ENCODE results near the gene CEP41. TPM values are rescaled to one million over a fixed set of nuclear protein-coding genes. Genes with fewer than 3 reads are reported as not detected.
"Not testable (repeated sequence)": the region's sequence is repeated elsewhere in the genome, so short reads cannot be mapped to it uniquely, and the experiment has no call there.

Gene CEP41
- total RNA-seq, 1 donor from 2014 or later: 14.2 TPM

GRCh38 chr7:130461272-130461671, 20.5 kb upstream of the CEP41 start:
- no peak for DNase-seq

GRCh38 chr7:130458257-130458656, 17.4 kb upstream of the CEP41 start:
- no peak for DNase-seq

- DNase-seq: no peak
These were observed 14.1 kb upstream of the CEP41 start for GRCh38 chr7:130454959-130455358.

GRCh38 chr7:130452951-130453350, 12.1 kb upstream of the CEP41 start:
- DNase-seq: no peak

- DNase-seq: not testable (repeated sequence)
These were observed 10.5 kb upstream of the CEP41 start for GRCh38 chr7:130451344-130451743.

GRCh38 chr7:130446259-130446658, 5.4 kb upstream of the CEP41 start:
- DNase-seq: no peak

GRCh38 chr7:130444751-130445407, 4.1 kb upstream of the CEP41 start:
- DNase-seq: no peak

GRCh38 chr7:130444234-130444633, 3.4 kb upstream of the CEP41 start:
- DNase-seq: no peak

- DNase-seq: no peak
These were observed 1.8 kb upstream of the CEP41 start for GRCh38 chr7:130442601-130443000.

GRCh38 chr7:130441408-130441869, 623 bp upstream of the CEP41 start:
- no peak for DNase-seq

- DNase-seq: no peak
These were observed 4.6 kb downstream of the CEP41 start for GRCh38 chr7:130436253-130436652.

GRCh38 chr7:130435311-130435854, 5.4 kb downstream of the CEP41 start:
- DNase-seq: no peak

- DNase-seq: no peak
These were observed 7.5 kb downstream of the CEP41 start for GRCh38 chr7:130433301-130433700.

GRCh38 chr7:130432886-130433285, 7.9 kb downstream of the CEP41 start:
- DNase-seq: no peak

GRCh38 chr7:130430841-130431666, 9.8 kb downstream of the CEP41 start:
- no peak for DNase-seq

- no peak for DNase-seq
These were observed 10.7 kb downstream of the CEP41 start for GRCh38 chr7:130430115-130430514.

- no peak for DNase-seq
These were observed 11.8 kb downstream of the CEP41 start for GRCh38 chr7:130429019-130429418.

GRCh38 chr7:130426564-130426963, 14.3 kb downstream of the CEP41 start:
- DNase-seq: no peak

- no peak for DNase-seq
These were observed 15.0 kb downstream of the CEP41 start for GRCh38 chr7:130425796-130426195.

- DNase-seq: no peak
These were observed 17.2 kb downstream of the CEP41 start for GRCh38 chr7:130423501-130424037.

GRCh38 chr7:130421684-130422083, 19.1 kb downstream of the CEP41 start:
- DNase-seq: no peak

- DNase-seq: no peak
These were observed 19.8 kb downstream of the CEP41 start for GRCh38 chr7:130420943-130421578.

- no peak for DNase-seq
These were observed 21.2 kb downstream of the CEP41 start for GRCh38 chr7:130419658-130420057.
